Left renal pelvis (tissue), 4 donors: ENCODE data around the gene UQCC2. TPM values are rescaled to one million over a fixed set of nuclear protein-coding genes. Genes with fewer than 3 reads are reported as not detected.

Experiments
- DNase-seq, 4 donors: peaks; one replicate each; pipeline ENCODE4 v3.0.0-alpha.2; 2013; ENCODE audit warnings: low read depth in 4 of 4, low spot score in 3 of 4
- polyA plus RNA-seq, 4 donors: library from polyadenylated mRNA; unstranded; fragments of 120-200 nt; gene quantifications; one replicate each; pipeline ENCODE4 v1.2.1, GENCODE V29; 2013; ENCODE audit not compliant: insufficient read length in 4 of 4

UQCC2 gene
- 10 to 100 TPM; 48.3 to 76.5 (median 60.8) TPM for polyA plus RNA-seq

GRCh38 chr6:33711140-33712129, at the start of gene UQCC2:
UQCC2 (minus strand) TSS chr6:33711700; CDS start chr6:33711686, 14 bp downstream.
- DNase-seq = peak; percentile 94 to 96 (median 94)

- DNase-seq = no peak
Measured at GRCh38 chr6:33759887-33760629, 48.6 kb upstream of the UQCC2 start.

GRCh38 chr6:33758815-33759216, 47.3 kb upstream of the UQCC2 start:
- DNase-seq = no peak

- no peak for DNase-seq
Measured at GRCh38 chr6:33757906-33758305, 46.4 kb upstream of the UQCC2 start.

GRCh38 chr6:33757113-33757512, 45.6 kb upstream of the UQCC2 start:
- no peak for DNase-seq

- DNase-seq = no peak
Measured at GRCh38 chr6:33756211-33756954, 44.9 kb upstream of the UQCC2 start.

- DNase-seq = no peak
Measured at GRCh38 chr6:33755070-33755869, 43.8 kb upstream of the UQCC2 start.

GRCh38 chr6:33754222-33754621, 42.7 kb upstream of the UQCC2 start:
- no peak for DNase-seq

- no peak for DNase-seq
Measured at GRCh38 chr6:33752646-33753015, 41.1 kb upstream of the UQCC2 start.

GRCh38 chr6:33751771-33752645, 40.5 kb upstream of the UQCC2 start:
- DNase-seq = no peak

GRCh38 chr6:33750244-33750991, 38.9 kb upstream of the UQCC2 start:
- DNase-seq = no peak

GRCh38 chr6:33749401-33749800, 37.9 kb upstream of the UQCC2 start:
- DNase-seq = no peak

GRCh38 chr6:33748841-33749240, 37.3 kb upstream of the UQCC2 start:
- DNase-seq = no peak

- DNase-seq = no peak
Measured at GRCh38 chr6:33747823-33748222, 36.3 kb upstream of the UQCC2 start.

- no peak for DNase-seq
Measured at GRCh38 chr6:33746651-33747100, 35.2 kb upstream of the UQCC2 start, which contains the start of gene IP6K3. IP6K3 (minus strand) TSS chr6:33746905; CDS start chr6:33735476, 11,429 bp downstream.

GRCh38 chr6:33746036-33746600, 34.6 kb upstream of the UQCC2 start:
- no peak for DNase-seq

- no peak for DNase-seq
Measured at GRCh38 chr6:33745548-33745947, 34.0 kb upstream of the UQCC2 start.
